HFFc6 (cell line): ENCODE results near the gene HGFAC. TPM values are rescaled to one million over a fixed set of nuclear protein-coding genes. Genes with fewer than 3 reads are reported as not detected.

ENCODE experiments used
- DNase-seq: peaks from one replicate; pipeline ENCODE4 v3.0.0-alpha.2; 2018
- H3K27ac Mint-ChIP-seq: 2 replicates; pipeline ENCODE4 v1.8.0; 2020; ENCODE audit warnings: mild to moderate bottlenecking, mixed read lengths
- H3K27me3 Mint-ChIP-seq: 2 replicates; pipeline ENCODE4 v1.8.0; 2021; ENCODE audit warnings: mild to moderate bottlenecking, moderate library complexity, mixed read lengths; ENCODE audit not compliant: insufficient read depth
- H3K36me3 Mint-ChIP-seq: 2 replicates; pipeline ENCODE4 v1.8.0; 2021; ENCODE audit warnings: low read depth, mixed read lengths
- H3K4me1 Mint-ChIP-seq: 2 replicates; pipeline ENCODE4 v1.8.0; 2020; ENCODE audit warnings: low read depth, mixed read lengths
- H3K4me3 Mint-ChIP-seq: 2 replicates; pipeline ENCODE4 v1.8.0; 2020; ENCODE audit warnings: mild to moderate bottlenecking, moderate library complexity, mixed read lengths
- H3K9me3 Mint-ChIP-seq: 2 replicates; pipeline ENCODE4 v1.8.0; 2020; ENCODE audit warnings: mild to moderate bottlenecking, mixed read lengths
- CTCF ChIP-seq: fragments of 200-600 bp; sonication (generic); IDR thresholded peaks from 2 replicates; pipeline ENCODE4 v1.5.0; 2021; ENCODE audit warnings: antibody characterized with exemption, mild to moderate bottlenecking
- total RNA-seq, 6 experiments: library from RNA; stranded (reverse); fragmentation: NEBNext Ultra II Directional; extraction: Animal tissue kit (Norgen Biotek cat#: 25700); gene quantifications; 2 replicates in 1 of 6; 3 replicates in 5 of 6; pipeline ENCODE4 v1.2.3, GENCODE V29; 2021

Gene HGFAC
- total RNA-seq, 6 experiments from 2014 or later, result 0.07 TPM; not detected in 5

- Mint-ChIP-seq H3K27ac (no peak overlapping the region), H3K36me3 (no peaks in the 10 kb centered on the region), H3K9me3 (no peaks in the 10 kb centered on the region), H3K4me3 (no peak overlapping the region), H3K27me3 (peaks cover 17% of the 10 kb centered on the region), H3K4me1 (no peaks in the 10 kb centered on the region)
- DNase-seq, result no peak
- no peak for TF ChIP-seq CTCF
Observed at GRCh38 chr4:3492741-3493719, 51.3 kb downstream of the HGFAC start.

GRCh38 chr4:3493720-3494461 lies 52.1 kb downstream of the HGFAC start:
- Mint-ChIP-seq H3K4me1 (no peaks in the 10 kb centered on the region), H3K36me3 (no peaks in the 10 kb centered on the region), H3K9me3 (no peaks in the 10 kb centered on the region), H3K27ac (no peak overlapping the region), H3K27me3 (peaks cover 13% of the 10 kb centered on the region), H3K4me3 (no peak overlapping the region)
- DNase-seq, result no peak
- no peak for TF ChIP-seq CTCF

GRCh38 chr4:3494462-3494871 lies 52.7 kb downstream of the HGFAC start:
- no peaks in the 10 kb centered on the region for H3K4me1 Mint-ChIP-seq
- DNase-seq, result no peak
- TF ChIP-seq CTCF, result no peak
- no peak overlapping the region for H3K27ac Mint-ChIP-seq
- no peaks in the 10 kb centered on the region for H3K9me3 Mint-ChIP-seq
- peaks cover 13% of the 10 kb centered on the region for H3K27me3 Mint-ChIP-seq
- H3K36me3 Mint-ChIP-seq, result no peaks in the 10 kb centered on the region
- no peak overlapping the region for H3K4me3 Mint-ChIP-seq

GRCh38 chr4:3495204-3495975 lies 53.6 kb downstream of the HGFAC start:
- H3K4me1 Mint-ChIP-seq, result no peaks in the 10 kb centered on the region
- H3K27me3 Mint-ChIP-seq, result peaks cover 12% of the 10 kb centered on the region
- no peaks in the 10 kb centered on the region for H3K36me3 Mint-ChIP-seq
- no peak for DNase-seq
- TF ChIP-seq CTCF, result no peak
- no peaks in the 10 kb centered on the region for H3K9me3 Mint-ChIP-seq
- no peak overlapping the region for H3K4me3 Mint-ChIP-seq
- H3K27ac Mint-ChIP-seq, result no peak overlapping the region

- DNase-seq, result no peak
- H3K27me3 Mint-ChIP-seq, result peaks cover 10% of the 10 kb centered on the region
- H3K9me3 Mint-ChIP-seq, result no peaks in the 10 kb centered on the region
- no peak overlapping the region for H3K27ac Mint-ChIP-seq
- no peaks in the 10 kb centered on the region for H3K36me3 Mint-ChIP-seq
- H3K4me3 Mint-ChIP-seq, result no peak overlapping the region
- no peak for TF ChIP-seq CTCF
- no peaks in the 10 kb centered on the region for H3K4me1 Mint-ChIP-seq
Observed at GRCh38 chr4:3496021-3496420, 54.3 kb downstream of the HGFAC start.
